ENCODE data around the gene HIPK2. TPM values are rescaled to one million over a fixed set of nuclear protein-coding genes. Genes with fewer than 3 reads are reported as not detected.

HIPK2 gene
- total and polyA plus RNA-seq, 2 of the 4 experiments (the other 2 are of a cell fraction): 22.0 to 27.1 TPM

- Histone ChIP-seq H3K27me3 (ENCODE audit: control insufficient read depth, insufficient read depth, low read length) (no peaks in the 10 kb centered on the region), H3K9me3 (ENCODE audit: control insufficient read depth, insufficient read depth, low read length) (no peaks in the 10 kb centered on the region), H3K14ac (replicated peaks; ENCODE audit: low read depth, low read length) (no peak overlapping the region), H4K91ac (ENCODE audit: insufficient read depth, low read depth, low read length) (no peak overlapping the region), H2BK20ac (ENCODE audit: low read depth, low read length) (no peak overlapping the region), H3K9me1 (ENCODE audit: insufficient read depth, low read length) (peaks cover 23% of the 10 kb centered on the region), H2AFZ (replicated peaks; ENCODE audit: low read length, poor library complexity) (no peak overlapping the region), H3K4me3 (ENCODE audit: insufficient read depth, low read depth, low read length) (no peak overlapping the region), H3K79me1 (ENCODE audit: low read depth in 1 of 2, low read length in 2 of 2) (peaks cover 45 to 78% of the 10 kb centered on the region in 2 experiments), H3K18ac (ENCODE audit: low read depth, low read length) (no peak overlapping the region), H3K36me3 (ENCODE audit: control insufficient read depth, insufficient read depth, low read length) (peaks cover 62% of the 10 kb centered on the region), H2AK5ac (ENCODE audit: low read depth, low read length) (no peak overlapping the region), H3K56ac (ENCODE audit: extremely low read depth, insufficient read depth, low read length) (no peak overlapping the region), H2AK9ac (replicated peaks; ENCODE audit: low read depth, low read length, poor library complexity) (no peak overlapping the region), H2BK15ac (ENCODE audit: low read depth, low read length) (no peak overlapping the region), H3K4ac (ENCODE audit: low read depth, low read length) (no peak overlapping the region), H3K23ac (ENCODE audit: low read depth, low read length) (no peak overlapping the region), H4K5ac (ENCODE audit: low read depth, low read length) (no peak overlapping the region), H4K20me1 (ENCODE audit: insufficient read depth, low read length) (peaks cover 55% of the 10 kb centered on the region), H2BK120ac (ENCODE audit: low read depth, low read length) (no peak overlapping the region), H3K9ac (ENCODE audit: low read depth, low read length) (no peak overlapping the region), H3K4me1 (ENCODE audit: control insufficient read depth, insufficient read depth, low read length) (no peaks in the 10 kb centered on the region), H3K4me2 (ENCODE audit: low read depth, low read length) (no peak overlapping the region), H3K27ac (ENCODE audit: insufficient read depth, low read length) (no peak overlapping the region), H4K8ac (ENCODE audit: low read depth in 2 of 2, low read length in 2 of 2) (no peak overlapping the region), H2BK5ac (ENCODE audit: low read depth, low read length, poor library complexity, severe bottlenecking) (no peak overlapping the region)
- BruUV-seq (replicated peaks): no TSS peak
- intact Hi-C loops (cut with micrococcal nuclease) (no loop called here), in situ Hi-C loops (cut with MboI; ENCODE audit: low sequenced_read_pairs) (no loop called here), dilution Hi-C loops (cut with HindIII; ENCODE audit: low sequenced_read_pairs, unreplicated experiment) (no loop called here)
- ChIA-PET CTCF (no interaction called here), POLR2A (ENCODE audit: unreplicated experiment) (interaction anchor here (0.7 kb wide), 1 partner anchor 358 kb away, joined by 3 read pairs; no protein-coding TSS in a partner anchor)
- TF ChIP-seq CTCF (conservative IDR thresholded peaks at IDR 0.05; ENCODE audit: low read depth, low read length): no peak
- TF ChIP-seq NFE2L2 (IDR thresholded peaks at IDR 0.05; ENCODE audit: low read depth, low read length): no peak
- no peak for TF ChIP-seq USF2 (IDR thresholded peaks at IDR 0.05; ENCODE audit: low read depth, low read length)
- TF ChIP-seq RFX5 (IDR thresholded peaks at IDR 0.05; ENCODE audit: low read depth, low read length): no peak
- TF ChIP-seq MXI1 (IDR thresholded peaks at IDR 0.05; ENCODE audit: borderline replicate concordance, low read depth, low read length): no peak
- no peak for TF ChIP-seq RCOR1 (IDR thresholded peaks at IDR 0.05; ENCODE audit: insufficient replicate concordance, low read length)
- TF ChIP-seq MAFK (IDR thresholded peaks at IDR 0.05; ENCODE audit: low read depth, low read length): no peak
- WGBS, 2 experiments (ENCODE audit: extremely low coverage in 2 of 2, insufficient read length in 1 of 2): 98% methylated on average over 5 of the region's 19 CpGs; no CpG with 5 or more reads in 1 of the 2 experiments
- DNase-seq: no peak
- no peak for ATAC-seq (ENCODE audit: low read depth)
These were observed 146.9 kb downstream of the HIPK2 start for GRCh38 chr7:139630643-139631519.

All from IMR-90 (cell line).